Right cardiac atrium (tissue), 5 donors: ENCODE results near the gene IL22RA1. TPM values are rescaled to one million over a fixed set of nuclear protein-coding genes. Genes with fewer than 3 reads are reported as not detected.

ENCODE experiments used
- ATAC-seq, 2 donors: fragments of 200-7000 bp; cut with Tn5 transposase; one replicate each; pipeline versions ENCODE4 v1.8.0 to v1.9.1; 2020; ENCODE audit warnings: moderate library complexity in 2 of 2, mild to moderate bottlenecking in 1 of 2
- DNase-seq, 3 donors: peaks; one replicate each; pipeline ENCODE4 v3.0.0-alpha.2; 2020
- H3K27ac ChIP-seq: one replicate; pipeline ENCODE4 v1.5.1; 2013; ENCODE audit warnings: mild to moderate bottlenecking, low read length, control low read depth, moderate library complexity
- H3K27me3 ChIP-seq: one replicate; pipeline ENCODE4 v1.6.1; 2013; ENCODE audit not compliant: control insufficient read depth, insufficient read depth
- H3K4me1 ChIP-seq: one replicate; pipeline ENCODE4 v1.6.1; 2013; ENCODE audit warnings: low read length; ENCODE audit not compliant: control insufficient read depth, insufficient read depth
- H3K4me3 ChIP-seq: one replicate; pipeline ENCODE4 v1.5.1; 2013; ENCODE audit warnings: low read length, control low read depth
- H3K9me3 ChIP-seq: one replicate; pipeline ENCODE4 v1.6.1; 2013; ENCODE audit warnings: low read length; ENCODE audit not compliant: control insufficient read depth
- WGBS: extraction: QIAGEN DNeasy Blood & Tissue Kit; methylation state at CpG from one replicate; pipeline ENCODE4 v1.1.7; 2013; 5-methylcytosine and 5-hydroxymethylcytosine counted together
- intact Hi-C, 4 donors: fragments of 100-400 bp; cut with DNase I; formaldehyde crosslinking; loops; one replicate each; pipeline versions ENCODE4 v1.11.0 to v1.14.0; 2022 to 2023
- polyA plus RNA-seq: library from polyadenylated mRNA; stranded (reverse); fragments of 200-250 nt; gene quantifications from one replicate; pipeline ENCODE4 v1.2.3, GENCODE V29; 2013
- total RNA-seq, 4 donors: library from RNA; stranded (reverse); fragmentation: NEBNext Ultra II Directional; extraction: Animal tissue kit (Norgen Biotek cat#: 25700); gene quantifications; one replicate each; pipeline ENCODE4 v1.2.1, GENCODE V29; 2021
- donor health status: healthy with polysubstance abuse.
- donor health status: DM: no; HTN: yes; CAD: no.
- donor health status: DM: no; HTN: no; CAD: no.
- donor health status: DM: no; HTN: yes; CAD: no; lungs with severe emphysema.
- donor health status: DM: yes; HTN: yes; CAD: no.

IL22RA1 gene
- total and polyA plus RNA-seq, 5 donors: 0.28 to 0.51 (median 0.29) TPM

DNA sequence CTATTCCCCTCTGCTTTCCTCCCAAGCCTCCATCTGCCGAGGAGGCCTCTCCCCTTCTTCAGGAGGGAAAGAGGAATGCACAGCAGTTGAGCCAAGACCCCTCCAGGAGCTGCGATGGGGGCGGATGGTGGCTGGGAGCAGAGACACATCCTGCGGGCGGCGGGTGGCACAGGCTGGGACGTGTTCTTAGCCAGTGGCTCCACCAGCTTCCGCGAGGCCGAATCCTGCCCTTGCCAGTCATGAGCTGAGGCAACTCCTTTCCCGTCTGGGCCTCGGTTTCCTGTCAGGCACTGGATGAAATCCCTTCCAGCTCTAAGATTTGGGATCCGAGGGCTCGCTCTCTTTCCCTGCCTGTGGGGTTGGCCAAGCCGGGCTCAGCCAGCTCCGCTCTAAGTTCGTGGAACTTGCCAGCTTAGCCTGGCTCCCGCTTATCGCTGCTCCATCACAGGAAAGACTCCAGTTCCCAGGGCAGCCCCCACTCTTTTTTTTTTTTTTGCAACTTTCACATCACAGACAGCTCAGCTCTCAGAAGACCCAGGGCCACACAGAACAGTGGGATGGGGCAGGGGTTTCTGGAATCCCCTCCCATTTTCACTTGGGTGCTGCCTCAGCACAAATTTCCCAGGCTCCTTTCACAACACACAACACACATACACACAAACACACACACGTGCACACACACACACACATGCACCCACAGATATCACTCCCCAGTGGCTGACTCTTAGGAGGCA, 31.5 kb downstream of the IL22RA1 start:
- intact Hi-C loops: loop anchor here in 3 of 4 donors (5.0 kb wide), 1 partner anchor 39 kb away; no protein-coding TSS in a partner anchor
- 28% methylated on average over 20 of the region's 20 CpGs for WGBS
- Histone ChIP-seq H3K9me3 (no peaks in the 10 kb centered on the region), H3K27ac (peak overlapping the region; percentile 98), H3K4me1 (peaks cover 2% of the 10 kb centered on the region), H3K4me3 (peak overlapping the region; percentile 53), H3K27me3 (no peaks in the 10 kb centered on the region)
- ATAC-seq (peak; percentile 31 to 32), DNase-seq (peak; percentile 45 to 82 (median 80))

GRCh38 chr1:24110642-24111261, 32.2 kb downstream of the IL22RA1 start:
- H3K4me3 ChIP-seq: peak overlapping the region; percentile 53

DNA sequence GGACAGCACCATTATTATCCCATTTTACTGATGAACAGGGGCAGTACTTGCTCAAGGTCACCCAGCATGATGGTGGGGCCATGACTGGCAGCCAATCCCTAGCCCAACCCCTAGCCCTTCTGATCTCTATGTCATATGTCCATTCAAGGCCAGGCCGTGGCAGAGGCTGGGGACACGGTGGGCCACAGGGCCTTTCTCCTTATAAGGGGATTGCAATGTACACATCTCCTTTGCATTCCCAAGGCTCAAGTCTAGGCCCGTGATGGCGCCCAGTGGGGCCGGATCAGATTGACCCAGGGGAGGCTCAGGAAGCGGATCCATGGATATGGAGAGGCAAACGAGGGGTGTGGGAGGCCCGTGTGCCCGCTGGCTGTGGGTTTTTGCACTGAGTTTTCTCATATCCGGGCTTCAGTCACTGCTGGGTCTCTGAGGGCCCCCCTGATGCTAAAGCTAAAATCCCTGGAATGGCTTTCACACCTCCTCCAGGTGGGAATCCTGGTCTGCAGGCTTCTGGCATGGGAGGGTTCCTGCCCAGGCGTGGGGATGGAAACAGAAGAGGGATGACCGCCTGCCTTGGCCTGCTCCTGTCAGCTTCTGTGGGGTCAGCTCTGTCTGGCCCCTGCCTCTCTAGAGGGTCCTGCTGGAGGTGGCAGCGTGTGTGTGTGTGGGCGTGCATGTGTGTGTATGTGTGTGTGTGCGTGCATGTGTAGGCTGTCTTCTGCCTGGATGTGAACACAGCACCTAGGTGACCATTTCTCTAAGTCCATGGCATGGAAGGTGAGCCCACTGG, 33.1 kb downstream of the IL22RA1 start:
- Histone ChIP-seq H3K27me3 (no peaks in the 10 kb centered on the region), H3K9me3 (no peaks in the 10 kb centered on the region), H3K4me1 (peaks cover 2% of the 10 kb centered on the region), H3K27ac (peak overlapping the region; percentile 98), H3K4me3 (peak overlapping the region; percentile 53)
- 84% methylated on average over 15 of the region's 15 CpGs for WGBS
- DNase-seq (peak in 1 of 3 donors; percentile 45), ATAC-seq (no peak)
- intact Hi-C loops: loop anchor here (5.0 kb wide), 1 partner anchor 38 kb away; no protein-coding TSS in a partner anchor

More at GRCh38 chr1:24110642-24111261, 32.2 kb downstream of the IL22RA1 start:
- Histone ChIP-seq H3K9me3 (no peaks in the 10 kb centered on the region), H3K4me1 (peaks cover 2% of the 10 kb centered on the region), H3K27me3 (no peaks in the 10 kb centered on the region), H3K27ac (peak overlapping the region; percentile 98)
- WGBS: 42% methylated on average over 14 of the region's 14 CpGs
- intact Hi-C loops: loop anchor here in 3 of 4 donors (5.0 kb wide), 1 partner anchor 38 kb away; no protein-coding TSS in a partner anchor
- DNase-seq (peak; percentile 72 to 91 (median 90)), ATAC-seq (peak; percentile 58 to 68)

GRCh38 chr1:24109166-24109483, 33.8 kb downstream of the IL22RA1 start:
- H3K27ac ChIP-seq: peak overlapping the region; percentile 66
- H3K27me3 ChIP-seq: no peaks in the 10 kb centered on the region
- 67% methylated on average over 1 of the region's 1 CpG for WGBS
- no peaks in the 10 kb centered on the region for H3K9me3 ChIP-seq
- DNase-seq: no peak
- intact Hi-C loops: loop anchor here in 1 of 4 donors (5.0 kb wide), 1 partner anchor 37 kb away; no protein-coding TSS in a partner anchor
- no peak for ATAC-seq
- peak overlapping the region; percentile 1 for H3K4me3 ChIP-seq
- peaks cover 2% of the 10 kb centered on the region for H3K4me1 ChIP-seq

GRCh38 chr1:24108334-24109165, 34.4 kb downstream of the IL22RA1 start:
- 71% methylated on average over 22 of the region's 22 CpGs for WGBS
- Histone ChIP-seq H3K4me3 (peak overlapping the region; percentile 1), H3K27me3 (no peaks in the 10 kb centered on the region), H3K27ac (peak overlapping the region; percentile 66), H3K4me1 (peaks cover 2% of the 10 kb centered on the region), H3K9me3 (no peaks in the 10 kb centered on the region)
- intact Hi-C loops: loop anchor here in 1 of 4 donors (5.0 kb wide), 1 partner anchor 36 kb away; no protein-coding TSS in a partner anchor
- DNase-seq (peak; percentile 54 to 64 (median 64)), ATAC-seq (peak; percentile 4 to 64)

DNA sequence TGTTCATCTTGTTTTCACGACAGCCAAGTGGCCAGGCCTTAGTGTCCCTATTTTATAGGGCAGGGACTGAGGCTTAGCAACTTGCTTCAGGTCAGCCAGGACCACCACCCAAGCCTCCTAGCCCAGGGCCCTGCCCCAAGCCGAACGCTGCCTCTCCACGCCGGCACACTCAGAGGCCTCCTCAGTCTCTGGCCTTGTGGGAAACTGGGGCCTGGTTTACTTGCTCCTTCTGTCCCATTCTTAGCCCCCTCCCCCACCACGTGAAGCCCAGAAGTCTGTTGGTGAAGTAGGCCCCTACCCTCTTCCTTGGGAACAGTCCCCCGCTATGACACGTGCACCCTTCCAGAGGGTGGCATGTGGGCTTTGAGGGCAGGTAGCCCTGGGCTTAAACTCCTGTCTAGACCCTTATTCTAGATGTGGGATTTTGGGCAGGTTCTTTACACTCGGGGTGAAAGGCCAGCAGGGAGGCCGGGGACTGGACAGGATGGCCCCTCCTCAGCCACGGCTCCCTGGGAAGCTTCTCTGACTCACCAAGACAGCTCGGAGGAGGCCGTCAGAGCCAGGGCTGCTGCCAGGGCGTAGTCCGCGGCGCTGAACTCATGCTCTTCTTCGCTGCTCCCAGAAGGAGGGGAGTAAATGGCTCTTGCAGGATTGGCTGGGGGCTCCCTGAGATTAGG, 35.3 kb downstream of the IL22RA1 start:
- Histone ChIP-seq H3K4me3 (no peak overlapping the region), H3K27me3 (no peaks in the 10 kb centered on the region), H3K4me1 (peaks cover 2% of the 10 kb centered on the region), H3K27ac (no peak overlapping the region), H3K9me3 (no peaks in the 10 kb centered on the region)
- no peak for ATAC-seq
- intact Hi-C loops: loop anchor here in 1 of 4 donors (5.0 kb wide), 1 partner anchor 35 kb away; no protein-coding TSS in a partner anchor
- peak in 1 of 3 donors; percentile 48 for DNase-seq
- 81% methylated on average over 18 of the region's 18 CpGs for WGBS

GRCh38 chr1:24105368-24106160, 37.4 kb downstream of the IL22RA1 start:
- Histone ChIP-seq H3K9me3 (no peaks in the 10 kb centered on the region), H3K27ac (no peak overlapping the region), H3K4me1 (no peaks in the 10 kb centered on the region), H3K27me3 (no peaks in the 10 kb centered on the region), H3K4me3 (no peak overlapping the region)
- 91% methylated on average over 19 of the region's 19 CpGs for WGBS
- intact Hi-C loops: loop anchor here in 1 of 4 donors (5.0 kb wide), 1 partner anchor 33 kb away; no protein-coding TSS in a partner anchor
- DNase-seq (no peak), ATAC-seq (no peak)

- Histone ChIP-seq H3K27ac (no peak overlapping the region), H3K4me1 (no peaks in the 10 kb centered on the region), H3K9me3 (no peaks in the 10 kb centered on the region), H3K4me3 (no peak overlapping the region), H3K27me3 (no peaks in the 10 kb centered on the region)
- WGBS: 95% methylated on average over 7 of the region's 7 CpGs
- intact Hi-C loops: loop anchor here in 1 of 4 donors (5.0 kb wide), 1 partner anchor 33 kb away; no protein-coding TSS in a partner anchor
- DNase-seq: no peak
- no peak for ATAC-seq
These were observed 38.1 kb downstream of the IL22RA1 start for GRCh38 chr1:24104854-24105253.

DNA sequence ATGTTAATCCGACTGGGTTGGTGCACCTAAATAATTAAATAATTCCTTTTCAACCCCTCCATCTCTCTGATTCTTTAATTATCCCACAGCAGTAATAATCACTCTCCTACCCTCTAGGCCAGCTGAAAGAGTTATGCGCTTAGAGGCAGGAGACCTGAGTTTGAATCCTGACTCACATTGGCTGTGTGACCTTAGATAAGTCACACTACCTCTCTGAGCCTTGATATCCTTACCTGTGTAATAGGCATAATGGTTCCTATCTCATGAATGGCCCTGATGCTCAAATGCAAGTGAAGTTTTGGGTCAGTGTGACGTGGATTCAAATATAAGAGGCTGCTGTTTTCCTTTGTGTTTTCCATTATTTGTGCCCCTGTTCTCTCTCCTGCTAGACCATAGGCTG, 39.1 kb downstream of the IL22RA1 start:
- no peak for DNase-seq
- ATAC-seq: no peak
- Histone ChIP-seq H3K27ac (no peak overlapping the region), H3K9me3 (no peaks in the 10 kb centered on the region), H3K4me1 (no peaks in the 10 kb centered on the region), H3K4me3 (no peak overlapping the region), H3K27me3 (no peaks in the 10 kb centered on the region)
- intact Hi-C loops: no loop called here
- WGBS: 90% methylated on average over 3 of the region's 3 CpGs
